Calu3 (cell line): ENCODE data around the gene PEPD. TPM values are rescaled to one million over a fixed set of nuclear protein-coding genes. Genes with fewer than 3 reads are reported as not detected.

Experiments used
- BruUV-seq: library from RNA; stranded (reverse); fragments of 400-500 nt; replicated peaks from 2 replicates; lab custom pipeline; 2021; lab: Mats Ljungman, UMichigan
- CTCF ChIA-PET: fragments of 300-600 bp; sonication (Branson Sonifier 250); formaldehyde crosslinking; loops from one replicate; lab custom pipeline; 2022; ENCODE audit warnings: antibody characterized with exemption; lab: Charles Lee
- DNase-seq: peaks from one replicate; pipeline ENCODE4 v3.0.0; 2022
- H3K27ac Mint-ChIP-seq: one replicate; pipeline ENCODE4 v1.8.0; 2022; ENCODE audit warnings: mixed read lengths; ENCODE audit not compliant: unreplicated experiment
- H3K27me3 Mint-ChIP-seq: one replicate; pipeline ENCODE4 v1.8.0; 2022; ENCODE audit warnings: mixed read lengths; ENCODE audit not compliant: unreplicated experiment
- H3K36me3 Mint-ChIP-seq: one replicate; pipeline ENCODE4 v1.8.0; 2022; ENCODE audit warnings: mild to moderate bottlenecking, moderate library complexity, mixed read lengths; ENCODE audit not compliant: insufficient read depth, unreplicated experiment
- H3K4me1 Mint-ChIP-seq: one replicate; pipeline ENCODE4 v1.8.0; 2022; ENCODE audit warnings: mild to moderate bottlenecking, low read depth, mixed read lengths; ENCODE audit not compliant: unreplicated experiment
- H3K4me3 Mint-ChIP-seq: one replicate; pipeline ENCODE4 v1.8.0; 2022; ENCODE audit warnings: mild to moderate bottlenecking, low read depth, moderate library complexity, mixed read lengths; ENCODE audit not compliant: unreplicated experiment
- H3K9me3 Mint-ChIP-seq: one replicate; pipeline ENCODE4 v1.8.0; 2022; ENCODE audit warnings: low read depth, mixed read lengths; ENCODE audit not compliant: unreplicated experiment
- intact Hi-C: fragments of 100-400 bp; cut with micrococcal nuclease; formaldehyde crosslinking; loops from one replicate; pipeline ENCODE4 v1.10.0; 2022; ENCODE audit not compliant: unreplicated experiment
- total RNA-seq: library from RNA; stranded (reverse); gene quantifications from 2 replicates; pipeline ENCODE4 v1.2.3, GENCODE V29; 2022
- TF ChIP-seq, protein P1 (sequence below): fragments of 200-600 bp; IDR thresholded peaks from one replicate; pipeline ENCODE4 v1.8.0; 2022; ENCODE audit warnings: antibody characterized with exemption; ENCODE audit not compliant: unreplicated experiment

PEPD gene
- total RNA-seq, 1 experiment from 2014 or later: 65.5 TPM

DNA sequence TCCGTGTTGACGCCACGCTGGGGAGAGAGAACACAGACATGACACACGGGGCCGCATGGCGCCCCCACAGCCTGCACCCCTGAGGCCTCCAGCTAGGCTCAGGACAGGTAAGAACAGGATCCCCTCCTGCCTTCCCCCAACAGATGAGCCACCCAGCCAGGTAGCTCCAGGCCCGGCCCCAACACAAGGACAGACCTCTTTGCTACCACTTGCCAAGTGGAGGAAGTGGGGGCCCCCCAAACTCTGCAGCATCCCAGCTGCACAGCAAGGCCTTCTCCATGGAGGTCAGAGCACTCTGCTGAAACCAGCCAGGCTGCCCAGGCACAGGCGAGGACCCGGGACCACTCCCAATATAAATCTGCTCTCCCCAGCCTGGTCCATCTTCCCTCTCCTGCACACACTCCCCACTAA, 31.5 kb downstream of the PEPD start:
- H3K27me3 Mint-ChIP-seq: no peaks in the 10 kb centered on the region
- TF ChIP-seq, protein P1, sequence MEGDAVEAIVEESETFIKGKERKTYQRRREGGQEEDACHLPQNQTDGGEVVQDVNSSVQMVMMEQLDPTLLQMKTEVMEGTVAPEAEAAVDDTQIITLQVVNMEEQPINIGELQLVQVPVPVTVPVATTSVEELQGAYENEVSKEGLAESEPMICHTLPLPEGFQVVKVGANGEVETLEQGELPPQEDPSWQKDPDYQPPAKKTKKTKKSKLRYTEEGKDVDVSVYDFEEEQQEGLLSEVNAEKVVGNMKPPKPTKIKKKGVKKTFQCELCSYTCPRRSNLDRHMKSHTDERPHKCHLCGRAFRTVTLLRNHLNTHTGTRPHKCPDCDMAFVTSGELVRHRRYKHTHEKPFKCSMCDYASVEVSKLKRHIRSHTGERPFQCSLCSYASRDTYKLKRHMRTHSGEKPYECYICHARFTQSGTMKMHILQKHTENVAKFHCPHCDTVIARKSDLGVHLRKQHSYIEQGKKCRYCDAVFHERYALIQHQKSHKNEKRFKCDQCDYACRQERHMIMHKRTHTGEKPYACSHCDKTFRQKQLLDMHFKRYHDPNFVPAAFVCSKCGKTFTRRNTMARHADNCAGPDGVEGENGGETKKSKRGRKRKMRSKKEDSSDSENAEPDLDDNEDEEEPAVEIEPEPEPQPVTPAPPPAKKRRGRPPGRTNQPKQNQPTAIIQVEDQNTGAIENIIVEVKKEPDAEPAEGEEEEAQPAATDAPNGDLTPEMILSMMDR: no peak
- no peak for DNase-seq
- H3K4me3 Mint-ChIP-seq: no peak overlapping the region
- no TSS peak for BruUV-seq
- CTCF ChIA-PET: no interaction called here
- H3K27ac Mint-ChIP-seq: no peak overlapping the region
- H3K4me1 Mint-ChIP-seq: no peaks in the 10 kb centered on the region
- H3K36me3 Mint-ChIP-seq: no peaks in the 10 kb centered on the region
- intact Hi-C loops: no loop called here
- H3K9me3 Mint-ChIP-seq: no peaks in the 10 kb centered on the region

DNA sequence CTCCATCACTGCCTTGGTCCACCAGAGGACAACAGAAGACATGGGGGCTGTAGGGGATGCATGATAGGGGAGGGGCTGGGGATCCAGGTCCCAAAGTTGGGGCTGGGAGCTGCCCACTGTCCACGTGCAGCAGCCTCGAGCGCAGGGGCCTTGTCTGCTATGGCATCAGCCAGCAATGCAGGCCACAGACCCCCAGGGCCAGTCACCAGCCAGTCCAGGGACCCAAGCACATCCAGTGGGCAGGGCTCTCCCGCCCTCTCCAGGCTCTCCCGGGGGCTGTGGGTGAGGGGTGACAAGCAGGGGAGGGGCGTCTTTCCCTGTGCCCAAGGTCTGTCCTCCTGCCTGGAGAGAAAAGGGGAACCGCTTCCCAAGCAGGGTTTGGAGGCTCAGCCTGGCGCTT, 32.8 kb downstream of the PEPD start:
- Mint-ChIP-seq H3K36me3 (no peaks in the 10 kb centered on the region), H3K4me1 (no peaks in the 10 kb centered on the region), H3K27ac (no peak overlapping the region), H3K27me3 (no peaks in the 10 kb centered on the region), H3K9me3 (no peaks in the 10 kb centered on the region), H3K4me3 (no peak overlapping the region)
- CTCF ChIA-PET: no interaction called here
- intact Hi-C loops: no loop called here
- no TSS peak for BruUV-seq
- no peak for DNase-seq
- TF ChIP-seq, protein P1: no peak

DNA sequence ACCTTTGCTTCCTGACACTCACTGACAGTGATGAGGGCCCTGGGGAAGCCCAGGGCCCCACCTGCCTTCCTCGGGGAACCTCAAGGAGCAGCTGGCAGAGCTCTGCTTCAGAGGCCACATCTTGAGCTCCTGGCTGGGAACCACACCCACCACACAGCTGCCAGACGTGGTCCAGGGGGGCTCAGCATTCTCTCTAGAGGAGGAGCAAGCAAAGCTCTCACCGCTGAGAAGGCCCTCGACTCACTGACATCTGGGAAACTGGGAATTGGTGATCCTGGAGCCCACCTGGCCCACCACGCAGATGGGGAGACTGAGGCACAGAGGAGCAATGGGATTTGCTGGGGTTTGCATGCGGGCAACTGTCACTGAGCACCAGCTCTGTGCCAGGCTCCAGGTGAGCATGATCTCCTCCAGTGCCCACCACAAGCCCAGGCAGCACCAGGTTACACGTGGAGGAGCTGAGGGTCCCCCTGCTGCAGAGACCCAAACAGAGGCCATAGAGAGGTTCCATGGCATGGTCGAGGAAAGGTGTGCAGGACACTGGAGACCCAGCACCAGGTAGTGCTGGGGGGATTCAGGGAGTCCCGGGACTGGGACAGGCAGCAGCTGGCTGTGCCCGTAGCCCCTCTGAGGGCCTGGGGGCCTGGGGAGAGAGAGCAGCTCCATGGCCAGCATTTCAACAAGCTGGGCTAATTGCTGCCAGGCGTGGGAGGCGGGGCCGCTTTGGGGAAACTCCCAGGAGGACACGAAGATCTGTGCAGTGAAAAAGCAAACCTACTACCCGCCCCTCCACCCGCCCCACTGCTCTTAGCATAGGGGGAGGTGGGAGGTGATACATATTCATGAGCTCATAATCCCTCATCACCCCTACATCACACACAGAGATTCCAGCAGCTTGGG, 33.4 kb downstream of the PEPD start:
- H3K27me3 Mint-ChIP-seq: no peaks in the 10 kb centered on the region
- H3K9me3 Mint-ChIP-seq: no peaks in the 10 kb centered on the region
- no peaks in the 10 kb centered on the region for H3K4me1 Mint-ChIP-seq
- intact Hi-C loops: no loop called here
- no peak for DNase-seq
- H3K36me3 Mint-ChIP-seq: no peaks in the 10 kb centered on the region
- H3K27ac Mint-ChIP-seq: no peak overlapping the region
- H3K4me3 Mint-ChIP-seq: no peak overlapping the region
- TF ChIP-seq, protein P1: no peak
- BruUV-seq: no TSS peak
- CTCF ChIA-PET: no interaction called here

DNA sequence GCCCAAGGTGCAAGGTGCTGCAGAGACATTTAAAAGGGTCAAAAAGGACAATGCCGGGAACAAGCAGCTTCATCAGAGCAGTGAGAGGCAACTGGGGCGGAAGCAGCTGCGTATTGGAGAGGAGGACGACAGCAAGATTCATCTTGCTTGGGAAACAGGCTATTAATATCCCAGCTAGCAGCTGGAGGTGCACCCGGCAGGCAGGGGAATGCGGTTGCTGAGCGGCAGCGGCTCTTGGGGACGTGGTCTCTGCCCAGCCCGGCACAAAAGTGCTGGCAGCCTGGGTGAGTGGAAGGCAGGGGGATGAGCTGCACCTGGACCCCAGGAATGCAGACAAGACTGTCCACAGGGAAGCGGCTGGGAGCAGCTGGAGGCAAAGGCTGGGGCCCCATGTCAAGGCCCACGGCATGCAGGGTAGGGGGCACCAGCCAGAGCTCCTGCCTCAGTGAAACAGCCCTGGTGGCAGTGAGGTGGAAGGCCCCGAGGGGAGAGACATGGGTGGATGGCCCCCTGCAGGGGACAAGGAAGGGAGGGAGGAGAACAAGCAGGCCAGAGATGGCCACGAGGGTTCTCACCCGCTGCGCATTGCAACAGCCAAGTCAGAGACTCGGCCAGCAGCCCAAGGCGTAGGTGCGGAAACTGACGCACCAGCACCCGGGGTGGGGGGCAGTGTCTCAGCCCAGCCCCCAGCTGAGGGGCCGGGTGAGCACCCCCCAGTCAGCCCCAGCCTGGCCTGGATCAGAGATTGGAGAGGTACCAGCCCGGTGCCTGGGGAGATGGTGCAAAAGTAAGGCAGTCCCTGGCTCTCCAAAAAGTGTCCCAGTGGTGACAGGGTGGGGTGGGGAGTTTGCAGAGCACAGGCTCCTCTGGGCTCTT, 34.4 kb downstream of the PEPD start:
- no peaks in the 10 kb centered on the region for H3K27me3 Mint-ChIP-seq
- no peak overlapping the region for H3K4me3 Mint-ChIP-seq
- no peaks in the 10 kb centered on the region for H3K36me3 Mint-ChIP-seq
- H3K9me3 Mint-ChIP-seq: no peaks in the 10 kb centered on the region
- intact Hi-C loops: no loop called here
- DNase-seq: no peak
- H3K27ac Mint-ChIP-seq: no peak overlapping the region
- CTCF ChIA-PET: no interaction called here
- TF ChIP-seq, protein P1: no peak
- H3K4me1 Mint-ChIP-seq: no peaks in the 10 kb centered on the region
- no TSS peak for BruUV-seq
